Endothelial cell of umbilical vein (primary cell): ENCODE measurements around the gene CERS6. TPM values are rescaled to one million over a fixed set of nuclear protein-coding genes. Genes with fewer than 3 reads are reported as not detected.

Experiments used
- BruUV-seq: library from RNA; stranded (reverse); fragments of 400-500 nt; replicated peaks from 2 replicates; lab custom pipeline; 2021; lab: Mats Ljungman, UMichigan
- CTCF ChIA-PET: fragments of 300-600, 350-600 bp; sonication (Branson Sonifier 250); formaldehyde crosslinking; loops from one replicate; lab custom pipeline; 2021; ENCODE audit warnings: antibody characterized with exemption, inconsistent platforms; lab: Charles Lee
- POLR2A ChIA-PET: fragments of 300-600, 350-600 bp; sonication (Branson Sonifier 250); formaldehyde crosslinking; loops from one replicate; lab custom pipeline; 2021; ENCODE audit warnings: antibody characterized with exemption, inconsistent platforms; lab: Charles Lee
- DNase-seq: peaks from one replicate; pipeline ENCODE4 v3.0.0-alpha.2; 2011; ENCODE audit warnings: low read depth, low spot score
- FAIRE-seq: peaks from 2 replicates; lab custom pipeline; 2011; peaks lifted over from hg19 to GRCh38; lab: Jason Lieb, UNC
- H2AFZ ChIP-seq: 2 replicates; pipeline ENCODE4 v1.6.0; 2012; ENCODE audit warnings: low read depth, low read length, control low read depth, inconsistent platforms
- H3K27ac ChIP-seq: 2 replicates; pipeline ENCODE4 v1.5.1; 2011; ENCODE audit warnings: low read depth, mild to moderate bottlenecking, control low read depth, low read length, moderate library complexity; ENCODE audit not compliant: insufficient read depth
- H3K27me3 ChIP-seq, 2 experiments: 2 replicates each; pipeline versions ENCODE4 v1.6.0 to v1.6.1; 2011; ENCODE audit warnings: low read length in 2 of 2, mixed read lengths in 1 of 2; ENCODE audit not compliant: control insufficient read depth in 2 of 2, insufficient read depth in 2 of 2
- H3K36me3 ChIP-seq, 2 experiments: 2 replicates in 1 of 2; 3 replicates in 1 of 2; pipeline ENCODE4 v1.5.1; 2011; ENCODE audit warnings: low read length in 2 of 2, mild to moderate bottlenecking in 1 of 2, moderate library complexity in 1 of 2; ENCODE audit not compliant: control insufficient read depth in 2 of 2, insufficient read depth in 2 of 2; ENCODE audit errors: extremely low read depth in 1 of 2
- H3K4me1 ChIP-seq: 3 replicates; pipeline ENCODE4 v1.5.1; 2011; ENCODE audit warnings: mild to moderate bottlenecking, low read length; ENCODE audit not compliant: control insufficient read depth, insufficient read depth; ENCODE audit errors: extremely low read depth
- H3K4me2 ChIP-seq: 2 replicates; pipeline ENCODE4 v1.6.1; 2011; ENCODE audit warnings: low read length, control low read depth, mixed read lengths; ENCODE audit not compliant: insufficient read depth
- H3K4me3 ChIP-seq, 3 experiments: fragments of 200-600 bp in 1 of 3; sonication (generic), shearing (Covaris generic) in 1 of 3; replicated peaks in 1 of 3; 2 replicates each; pipeline ENCODE4 v1.5.1; 2011 to 2016; ENCODE audit warnings: control low read depth in 3 of 3, low read length in 3 of 3, mild to moderate bottlenecking in 2 of 3, inconsistent platforms in 1 of 3, low read depth in 1 of 3, moderate library complexity in 1 of 3; ENCODE audit not compliant: insufficient read depth in 1 of 3
- H3K79me2 ChIP-seq: 2 replicates; pipeline ENCODE4 v1.6.0; 2012; ENCODE audit warnings: low read length, inconsistent platforms; ENCODE audit not compliant: control insufficient read depth, insufficient read depth
- H3K9ac ChIP-seq: replicated peaks from 2 replicates; pipeline ENCODE3; 2011; ENCODE audit warnings: low read length, control low read depth; ENCODE audit not compliant: insufficient read depth; ENCODE audit errors: extremely low read depth
- H3K9me1 ChIP-seq: replicated peaks from 3 replicates; pipeline ENCODE4 v1.6.0; 2011; ENCODE audit warnings: mild to moderate bottlenecking, low read length; ENCODE audit not compliant: control insufficient read depth, insufficient read depth; ENCODE audit errors: extremely low read depth
- H3K9me3 ChIP-seq: replicated peaks from 2 replicates; pipeline ENCODE4 v1.5.1; 2012; ENCODE audit warnings: low read length, inconsistent platforms; ENCODE audit not compliant: control insufficient read depth, insufficient read depth
- H4K20me1 ChIP-seq: replicated peaks from 2 replicates; pipeline ENCODE3; 2011; ENCODE audit warnings: mild to moderate bottlenecking, low read length; ENCODE audit not compliant: control insufficient read depth, insufficient read depth; ENCODE audit errors: extremely low read depth
- EZH2 ChIP-seq: IDR thresholded peaks from 2 replicates; pipeline ENCODE4 v1.6.1; 2012; ENCODE audit warnings: borderline replicate concordance, low read depth, mild to moderate bottlenecking, moderate library complexity, low read length, inconsistent platforms; ENCODE audit not compliant: severe bottlenecking
- FOS ChIP-seq: IDR thresholded peaks from 2 replicates; pipeline ENCODE4 v1.6.1; 2011; ENCODE audit warnings: mild to moderate bottlenecking, low read length, moderate library complexity, borderline replicate concordance; ENCODE audit not compliant: insufficient read depth
- GATA2 ChIP-seq: IDR thresholded peaks from 2 replicates; pipeline ENCODE4 v1.7.0; 2011; ENCODE audit warnings: low read depth, mild to moderate bottlenecking, moderate library complexity, mixed read lengths, low read length; ENCODE audit not compliant: insufficient read length, insufficient read depth
- MYC ChIP-seq: IDR thresholded peaks from one replicate; pipeline ENCODE4 v1.6.1; 2011; ENCODE audit warnings: mild to moderate bottlenecking, low read depth, low read length
- POLR2A ChIP-seq: IDR thresholded peaks from 2 replicates; pipeline ENCODE4 v1.6.1; 2012; ENCODE audit warnings: low read depth, mild to moderate bottlenecking, control low read depth, low read length
- POLR2AphosphoS5 ChIP-seq: IDR thresholded peaks from 2 replicates; pipeline ENCODE4 v1.6.1; 2012; ENCODE audit warnings: low read depth, mild to moderate bottlenecking, control low read depth, low read length, moderate library complexity; ENCODE audit not compliant: insufficient read depth
- dilution Hi-C: fragments of 300-500 bp; cut with MboI; formaldehyde crosslinking; loops from one replicate; pipeline ENCODE4 v1.15.0; 2019; ENCODE audit warnings: low sequenced_read_pairs; ENCODE audit not compliant: extremely low pct_ligation_motif_present
- intact Hi-C: fragments of 100-400 bp; cut with micrococcal nuclease; formaldehyde crosslinking; loops from one replicate; pipeline ENCODE4 v1.10.0; 2022
- polyA plus RNA-seq, 4 experiments: library from polyadenylated mRNA; depleted of rRNA in 3 of 4; stranded (reverse) in 3 of 4; unstranded in 1 of 4; fragments of >200 nt; gene quantifications; 2 replicates each; pipeline versions ENCODE4 v1.2.1 to v1.2.3, GENCODE V29; 2011 to 2012; ENCODE audit warnings: missing spikeins in 1 of 4
- total RNA-seq: library from RNA; stranded (reverse); gene quantifications from 2 replicates; pipeline ENCODE4 v1.2.3, GENCODE V29; 2021
- TF ChIP-seq, protein P1 (sequence below), 2 donors: IDR thresholded peaks; 1 replicate in 1 of 2; 2 replicates in 1 of 2; pipeline ENCODE4 v1.5.1; 2011; ENCODE audit warnings: low read length in 2 of 2, mild to moderate bottlenecking in 2 of 2, moderate library complexity in 2 of 2, control low read depth in 1 of 2, inconsistent platforms in 1 of 2, low read depth in 1 of 2; ENCODE audit not compliant: insufficient read depth in 1 of 2; ENCODE audit errors: extremely low read depth in 1 of 2

The CERS6 gene
- total and polyA plus RNA-seq, 2 donors (not counting 3 experiments of a cell fraction or from before 2014, with no cell fraction given): 2.7 to 11.7 TPM

DNA sequence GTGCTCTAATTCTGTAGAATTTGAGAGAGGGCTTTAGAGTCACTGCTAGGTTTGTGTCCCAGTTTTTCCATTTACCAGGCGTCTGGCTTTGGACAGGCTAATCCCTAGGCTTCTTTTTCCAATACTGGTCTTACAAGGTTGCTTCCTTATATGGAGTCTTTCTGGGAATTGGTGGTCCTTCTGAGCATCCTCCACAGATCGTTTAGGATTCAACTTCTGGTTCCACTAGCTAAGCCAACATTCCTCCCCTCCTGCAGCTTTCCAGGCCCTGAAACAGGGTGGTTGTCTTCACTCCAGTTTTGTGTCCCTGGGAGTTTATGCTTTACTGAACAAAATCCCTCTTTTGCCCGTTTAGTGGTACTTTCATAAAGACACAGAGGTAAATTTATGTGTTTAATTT lies 170.6 kb downstream of the CERS6 start:
- no peak for FAIRE-seq
- ChIA-PET POLR2A (no interaction called here), CTCF (no interaction called here)
- Histone ChIP-seq H2AFZ (no peak overlapping the region), H3K9me3 (no peaks in the 10 kb centered on the region), H3K27ac (no peak overlapping the region), H3K9me1 (no peaks in the 10 kb centered on the region), H3K9ac (no peak overlapping the region), H4K20me1 (no peaks in the 10 kb centered on the region), H3K79me2 (no peaks in the 10 kb centered on the region), H3K27me3 (no peaks in the 10 kb centered on the region), H3K36me3 (no peaks in the 10 kb centered on the region), H3K4me2 (no peak overlapping the region), H3K4me1 (no peaks in the 10 kb centered on the region), H3K4me3 (no peak overlapping the region)
- no peak for DNase-seq
- no peak for TF ChIP-seq POLR2AphosphoS5
- TF ChIP-seq EZH2: no peak
- TF ChIP-seq, protein P1, sequence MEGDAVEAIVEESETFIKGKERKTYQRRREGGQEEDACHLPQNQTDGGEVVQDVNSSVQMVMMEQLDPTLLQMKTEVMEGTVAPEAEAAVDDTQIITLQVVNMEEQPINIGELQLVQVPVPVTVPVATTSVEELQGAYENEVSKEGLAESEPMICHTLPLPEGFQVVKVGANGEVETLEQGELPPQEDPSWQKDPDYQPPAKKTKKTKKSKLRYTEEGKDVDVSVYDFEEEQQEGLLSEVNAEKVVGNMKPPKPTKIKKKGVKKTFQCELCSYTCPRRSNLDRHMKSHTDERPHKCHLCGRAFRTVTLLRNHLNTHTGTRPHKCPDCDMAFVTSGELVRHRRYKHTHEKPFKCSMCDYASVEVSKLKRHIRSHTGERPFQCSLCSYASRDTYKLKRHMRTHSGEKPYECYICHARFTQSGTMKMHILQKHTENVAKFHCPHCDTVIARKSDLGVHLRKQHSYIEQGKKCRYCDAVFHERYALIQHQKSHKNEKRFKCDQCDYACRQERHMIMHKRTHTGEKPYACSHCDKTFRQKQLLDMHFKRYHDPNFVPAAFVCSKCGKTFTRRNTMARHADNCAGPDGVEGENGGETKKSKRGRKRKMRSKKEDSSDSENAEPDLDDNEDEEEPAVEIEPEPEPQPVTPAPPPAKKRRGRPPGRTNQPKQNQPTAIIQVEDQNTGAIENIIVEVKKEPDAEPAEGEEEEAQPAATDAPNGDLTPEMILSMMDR (IDR thresholded peaks at IDR 0.05; ENCODE audit: extremely low read depth in 1 of 2, insufficient read depth in 1 of 2, low read depth in 1 of 2, low read length in 2 of 2): no peak
- TF ChIP-seq GATA2: no peak
- TF ChIP-seq MYC: no peak
- no peak for TF ChIP-seq FOS
- no peak for TF ChIP-seq POLR2A
- BruUV-seq: no TSS peak
- intact Hi-C loops (no loop called here), dilution Hi-C loops (no loop called here)
